Panc1 (cell line): Measurements from ENCODE around the gene FAM83G. TPM values are rescaled to one million over a fixed set of nuclear protein-coding genes. Genes with fewer than 3 reads are reported as not detected.

Source experiments
- ATAC-seq: fragments of 200-7000 bp; cut with Tn5 transposase; 2 replicates; pipeline ENCODE4 v1.9.1; 2020; ENCODE audit warnings: mild to moderate bottlenecking, moderate library complexity
- BruUV-seq: library from RNA; stranded (reverse); fragments of 400-500 nt; replicated peaks from 2 replicates; lab custom pipeline; 2021; lab: Mats Ljungman, UMichigan
- CTCF ChIA-PET: fragments of 300-600 bp; sonication (Branson Sonifier 250); formaldehyde crosslinking; loops from one replicate; lab custom pipeline; 2022; ENCODE audit warnings: antibody characterized with exemption; lab: Charles Lee
- POLR2A ChIA-PET: fragments of 300-600 bp; sonication (Branson Sonifier 250); formaldehyde crosslinking; loops from one replicate; lab custom pipeline; 2022; ENCODE audit warnings: antibody characterized with exemption; lab: Charles Lee
- DNase-seq: peaks from one replicate; pipeline ENCODE4 v3.0.0-alpha.2; 2010; ENCODE audit warnings: low read depth, low spot score
- H3K27ac ChIP-seq: 2 replicates; pipeline ENCODE4 v1.5.1; 2011; ENCODE audit warnings: mild to moderate bottlenecking, low read length, inconsistent platforms
- H3K27me3 ChIP-seq: fragments of 200-500 bp; sonication (Bioruptor generic); 2 replicates; pipeline ENCODE4 v1.6.0; 2014; ENCODE audit warnings: low read length, inconsistent platforms; ENCODE audit not compliant: control insufficient read depth, insufficient read depth
- H3K36me3 ChIP-seq: fragments of 200-500 bp; sonication (Bioruptor generic); 2 replicates; pipeline ENCODE4 v1.5.1; 2014; ENCODE audit warnings: inconsistent platforms, mild to moderate bottlenecking, low read length, moderate library complexity; ENCODE audit not compliant: control insufficient read depth, insufficient read depth
- H3K4me1 ChIP-seq: 2 replicates; pipeline ENCODE4 v1.5.1; 2011; ENCODE audit warnings: inconsistent platforms, mild to moderate bottlenecking, low read length, moderate library complexity; ENCODE audit not compliant: control insufficient read depth, insufficient read depth
- H3K4me3 ChIP-seq, 2 experiments: 2 replicates each; pipeline ENCODE4 v1.5.1; 2011 to 2012; ENCODE audit warnings: low read depth in 2 of 2, low read length in 2 of 2, mild to moderate bottlenecking in 2 of 2, inconsistent platforms in 1 of 2, moderate library complexity in 1 of 2
- H3K9me3 ChIP-seq: fragments of 200-500 bp; sonication (Bioruptor generic); 2 replicates; pipeline ENCODE4 v1.5.1; 2014; ENCODE audit warnings: low read depth, mild to moderate bottlenecking, inconsistent platforms, low read length, moderate library complexity; ENCODE audit not compliant: control insufficient read depth, insufficient read depth
- CTCF ChIP-seq: fragments of 450-650 bp; IDR thresholded peaks from 2 replicates; pipeline ENCODE4 v1.5.1; 2017; ENCODE audit warnings: mild to moderate bottlenecking
- POLR2AphosphoS5 ChIP-seq: IDR thresholded peaks from 2 replicates; pipeline ENCODE4 v1.6.1; 2012; ENCODE audit warnings: mild to moderate bottlenecking, low read depth, low read length, moderate library complexity
- SIN3A ChIP-seq: IDR thresholded peaks from 2 replicates; pipeline ENCODE4 v1.6.1; 2012; ENCODE audit warnings: low read depth, mild to moderate bottlenecking, low read length, moderate library complexity, borderline replicate concordance; ENCODE audit not compliant: insufficient read depth
- TCF7L2 ChIP-seq: IDR thresholded peaks from 2 replicates; pipeline ENCODE4 v1.6.1; 2011; ENCODE audit warnings: mild to moderate bottlenecking, low read depth, low read length, inconsistent platforms
- in situ Hi-C: cut with HindIII; loops from 2 replicates; pipeline ENCODE4 v1.10.0; 2016; ENCODE audit warnings: low sequenced_read_pairs, low pct_unique_long_range_greater_than_20kb
- intact Hi-C: fragments of 100-400 bp; cut with micrococcal nuclease; formaldehyde crosslinking; loops from one replicate; pipeline ENCODE4 v1.10.0; 2022; ENCODE audit not compliant: unreplicated experiment
- total RNA-seq: library from RNA; stranded (reverse); gene quantifications from one replicate; pipeline ENCODE4 v1.2.1, GENCODE V29; 2021; ENCODE audit not compliant: unreplicated experiment
- TF ChIP-seq, protein P1 (sequence below), 2 experiments: IDR thresholded peaks; 2 replicates each; pipeline ENCODE4 v1.6.1; 2011 to 2012; ENCODE audit warnings: low read depth in 2 of 2, control low read depth in 1 of 2, low read length in 1 of 2, mild to moderate bottlenecking in 1 of 2, moderate library complexity in 1 of 2; ENCODE audit not compliant: insufficient read depth in 1 of 2

FAM83G gene
- total RNA-seq, 1 experiment from 2014 or later: 17.3 TPM

DNA sequence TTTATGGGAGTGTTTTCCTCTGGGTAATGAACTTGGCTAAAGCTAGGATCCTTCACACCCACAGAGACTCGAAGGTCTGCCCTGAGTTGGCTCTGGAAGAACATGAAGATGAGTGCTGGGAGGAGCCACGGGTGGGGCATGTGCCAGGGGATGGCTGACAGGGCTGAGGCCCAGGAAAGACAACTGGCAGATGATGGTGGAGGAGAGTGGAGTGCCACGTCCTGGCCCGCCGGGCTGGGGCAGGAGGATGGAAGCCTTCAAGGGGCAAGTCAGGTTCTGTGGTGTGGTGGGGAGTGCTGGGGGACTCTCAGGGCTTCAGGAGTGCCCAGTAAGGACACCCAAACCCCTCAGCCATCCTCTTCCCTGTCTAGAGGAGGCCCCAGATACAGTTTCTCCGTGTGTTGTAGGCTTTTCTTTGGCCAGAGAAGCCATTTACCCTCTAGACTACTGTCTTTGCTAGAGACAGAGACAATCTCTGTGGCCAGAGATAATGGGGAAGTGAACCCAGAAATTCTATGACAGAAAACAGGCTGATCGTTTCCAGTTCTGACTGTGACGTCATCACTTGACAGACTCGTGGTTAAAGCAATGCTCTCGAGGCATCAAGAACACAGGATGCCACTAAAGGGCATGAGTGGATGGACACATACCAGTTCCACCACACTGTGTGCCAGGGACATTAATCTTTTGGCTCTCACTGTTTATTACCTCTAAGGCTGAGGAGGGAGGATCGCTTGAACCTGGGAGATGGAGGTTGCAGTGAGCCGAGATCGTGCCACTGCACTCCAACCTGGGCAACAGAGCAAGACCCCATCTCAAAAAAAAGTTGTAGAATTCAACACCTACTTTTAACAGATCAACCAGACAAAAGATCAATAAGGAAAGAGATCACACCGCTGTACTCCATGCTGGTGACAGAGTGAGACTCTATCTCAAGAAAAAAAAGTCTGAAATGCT lies 71.2 kb downstream of the FAM83G start:
- H3K4me3 ChIP-seq: no peak overlapping the region
- ChIA-PET CTCF (no interaction called here), POLR2A (no interaction called here)
- in situ Hi-C loops (no loop called here), intact Hi-C loops (no loop called here)
- H3K27me3 ChIP-seq: no peaks in the 10 kb centered on the region
- TF ChIP-seq, protein P1, sequence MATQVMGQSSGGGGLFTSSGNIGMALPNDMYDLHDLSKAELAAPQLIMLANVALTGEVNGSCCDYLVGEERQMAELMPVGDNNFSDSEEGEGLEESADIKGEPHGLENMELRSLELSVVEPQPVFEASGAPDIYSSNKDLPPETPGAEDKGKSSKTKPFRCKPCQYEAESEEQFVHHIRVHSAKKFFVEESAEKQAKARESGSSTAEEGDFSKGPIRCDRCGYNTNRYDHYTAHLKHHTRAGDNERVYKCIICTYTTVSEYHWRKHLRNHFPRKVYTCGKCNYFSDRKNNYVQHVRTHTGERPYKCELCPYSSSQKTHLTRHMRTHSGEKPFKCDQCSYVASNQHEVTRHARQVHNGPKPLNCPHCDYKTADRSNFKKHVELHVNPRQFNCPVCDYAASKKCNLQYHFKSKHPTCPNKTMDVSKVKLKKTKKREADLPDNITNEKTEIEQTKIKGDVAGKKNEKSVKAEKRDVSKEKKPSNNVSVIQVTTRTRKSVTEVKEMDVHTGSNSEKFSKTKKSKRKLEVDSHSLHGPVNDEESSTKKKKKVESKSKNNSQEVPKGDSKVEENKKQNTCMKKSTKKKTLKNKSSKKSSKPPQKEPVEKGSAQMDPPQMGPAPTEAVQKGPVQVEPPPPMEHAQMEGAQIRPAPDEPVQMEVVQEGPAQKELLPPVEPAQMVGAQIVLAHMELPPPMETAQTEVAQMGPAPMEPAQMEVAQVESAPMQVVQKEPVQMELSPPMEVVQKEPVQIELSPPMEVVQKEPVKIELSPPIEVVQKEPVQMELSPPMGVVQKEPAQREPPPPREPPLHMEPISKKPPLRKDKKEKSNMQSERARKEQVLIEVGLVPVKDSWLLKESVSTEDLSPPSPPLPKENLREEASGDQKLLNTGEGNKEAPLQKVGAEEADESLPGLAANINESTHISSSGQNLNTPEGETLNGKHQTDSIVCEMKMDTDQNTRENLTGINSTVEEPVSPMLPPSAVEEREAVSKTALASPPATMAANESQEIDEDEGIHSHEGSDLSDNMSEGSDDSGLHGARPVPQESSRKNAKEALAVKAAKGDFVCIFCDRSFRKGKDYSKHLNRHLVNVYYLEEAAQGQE (IDR thresholded peaks at IDR 0.05; ENCODE audit: insufficient read depth in 1 of 2, low read depth in 2 of 2, low read length in 1 of 2): no peak
- TF ChIP-seq SIN3A (no peak), POLR2AphosphoS5 (no peak), TCF7L2 (no peak), CTCF (no peak)
- BruUV-seq: no TSS peak
- H3K36me3 ChIP-seq: peaks cover 3% of the 10 kb centered on the region; the same call in 1 of the 2 replicates
- no peak for DNase-seq
- H3K9me3 ChIP-seq: no peaks in the 10 kb centered on the region
- no peak overlapping the region for H3K27ac ChIP-seq
- H3K4me1 ChIP-seq: no peaks in the 10 kb centered on the region
- ATAC-seq: no peak

- no peak for DNase-seq
- H3K36me3 ChIP-seq: peaks cover 3% of the 10 kb centered on the region; the same call in 1 of the 2 replicates
- intact Hi-C loops (no loop called here), in situ Hi-C loops (no loop called here)
- ATAC-seq: no peak
- H3K4me1 ChIP-seq: no peaks in the 10 kb centered on the region
- BruUV-seq: no TSS peak
- no peaks in the 10 kb centered on the region for H3K27me3 ChIP-seq
- ChIA-PET POLR2A (no interaction called here), CTCF (no interaction called here)
- TF ChIP-seq POLR2AphosphoS5 (no peak), CTCF (no peak), TCF7L2 (no peak), SIN3A (no peak)
- TF ChIP-seq, protein P1 (IDR thresholded peaks at IDR 0.05; ENCODE audit: insufficient read depth in 1 of 2, low read depth in 2 of 2, low read length in 1 of 2): no peak
- no peak overlapping the region for H3K4me3 ChIP-seq
- H3K27ac ChIP-seq: no peak overlapping the region
- H3K9me3 ChIP-seq: no peaks in the 10 kb centered on the region
Observed at GRCh38 chr17:18932360-18933055, 72.1 kb downstream of the FAM83G start.
